ENCODE data around the gene C3AR1.

GRCh38 chr12:8035440-8036010, 30.6 kb downstream of the C3AR1 start:
- no peak for TF ChIP-seq POLR2A (IDR thresholded peaks at IDR 0.05; ENCODE audit: low read depth, low read length)
- TF ChIP-seq POLR2AphosphoS5 (IDR thresholded peaks at IDR 0.05; ENCODE audit: low read depth, low read length) = no peak
- no peak for TF ChIP-seq SPI1 (IDR thresholded peaks at IDR 0.05; ENCODE audit: low read depth, low read length)
- no peak for TF ChIP-seq TAF1 (IDR thresholded peaks at IDR 0.05; ENCODE audit: low read depth, low read length)
- TF ChIP-seq POU2F2 (IDR thresholded peaks at IDR 0.05; ENCODE audit: low read depth, low read length) = no peak

All from GM12891 (cell line).